Heart right ventricle (tissue), 16 donors: Measurements from ENCODE around the gene SPTBN2. TPM values are rescaled to one million over a fixed set of nuclear protein-coding genes. Genes with fewer than 3 reads are reported as not detected.

Experiments used
- ATAC-seq, 8 donors: fragments of 200-7000 bp; cut with Tn5 transposase; one replicate each; pipeline ENCODE4 v1.9.1; 2020; ENCODE audit warnings: mild to moderate bottlenecking in 8 of 8, moderate library complexity in 8 of 8, moderate number of reproducible peaks in 1 of 8
- DNase-seq, 2 donors: peaks; one replicate each; pipeline ENCODE4 v3.0.0-alpha.2; 2020
- H3K27ac ChIP-seq, 10 donors: fragments of 200-600 bp; sonication (generic) in 2 of 10; one replicate each; pipeline versions ENCODE4 v1.5.0 to v1.8.0; 2020 to 2022; ENCODE audit warnings: mild to moderate bottlenecking in 3 of 10
- H3K27me3 ChIP-seq, 7 donors: fragments of 200-600 bp; one replicate each; pipeline ENCODE4 v1.8.0; 2021 to 2022; ENCODE audit warnings: mild to moderate bottlenecking in 2 of 7
- H3K36me3 ChIP-seq, 9 donors: fragments of 200-600 bp; sonication (generic) in 1 of 9; one replicate each; pipeline versions ENCODE4 v1.5.0 to v1.8.0; 2020 to 2022; ENCODE audit warnings: mild to moderate bottlenecking in 2 of 9
- H3K4me1 ChIP-seq, 9 donors: fragments of 200-600 bp; sonication (generic) in 1 of 9; one replicate each; pipeline versions ENCODE4 v1.5.0 to v1.8.0; 2020 to 2022; ENCODE audit warnings: mild to moderate bottlenecking in 4 of 9
- H3K4me3 ChIP-seq, 10 donors: fragments of 200-600 bp; sonication (generic) in 2 of 10; one replicate each; pipeline versions ENCODE4 v1.5.0 to v1.8.0; 2020 to 2022; ENCODE audit warnings: mild to moderate bottlenecking in 7 of 10, moderate library complexity in 2 of 10
- H3K9me3 ChIP-seq, 11 donors: fragments of 200-600 bp in 10 of 11; sonication (generic) in 2 of 11; one replicate each; pipeline versions ENCODE4 v1.5.0 to v1.8.0; 2013 to 2022; ENCODE audit warnings: mild to moderate bottlenecking in 2 of 11, control low read depth in 1 of 11, moderate library complexity in 1 of 11
- CTCF ChIP-seq, 9 donors: fragments of 200-600 bp; sonication (generic) in 2 of 9; IDR thresholded peaks; one replicate each; pipeline versions ENCODE4 v1.5.0 to v1.8.0; 2021 to 2022; ENCODE audit warnings: antibody characterized with exemption in 9 of 9, mild to moderate bottlenecking in 5 of 9, moderate library complexity in 1 of 9
- WGBS, 2 donors: extraction: QIAGEN DNeasy Blood & Tissue Kit; methylation state at CpG; one replicate each; pipeline ENCODE4 v1.1.7; 2013; ENCODE audit warnings: inconsistent platforms in 1 of 2; 5-methylcytosine and 5-hydroxymethylcytosine counted together
- intact Hi-C, 10 donors: fragments of 100-400 bp; cut with DNase I; formaldehyde crosslinking; loops; one replicate each; pipeline versions ENCODE4 v1.11.1 to v1.14.2; 2022
- polyA plus RNA-seq, 2 donors: library from polyadenylated mRNA; stranded (reverse); fragments of 200-250 nt; gene quantifications; one replicate each; pipeline ENCODE4 v1.2.3, GENCODE V29; 2013
- total RNA-seq, 10 donors: library from RNA; stranded (reverse); fragmentation: NEBNext Ultra II Directional in 3 of 10; extraction: Animal tissue kit (Norgen Biotek cat#: 25700) in 3 of 10; gene quantifications; one replicate each; pipeline versions ENCODE4 v1.2.1 to v1.2.4, GENCODE V29; 2021 to 2023
- donor health status: Arrhythmogenic right ventricular cardiomyopathy.
- donor health status: ischemic (EF 13 %, LVEDD 7.1; RV severe dilation, severe dysfunction).
- donor health status: healthy with polysubstance abuse.
- donor health status: DM: no; HTN: yes; CAD: no.
- donor health status: DM: no; HTN: no; CAD: no.
- donor health status: ischemic (EF 25% LVEDD 6.9; RV normal size, moderate dysfunction).
- donor health status: ischemic (EF 25% LVEDD 5.7; RV mildly dilated, moderate dysfunction).
- donor health status: healthy.
- donor health status: DM: yes; HTN: yes; CAD: no.
- donor health status: Ischemic cardiomyopathy.
- donor health status: ischemic (EF 35%, LVEDD 5.7; RV mildly dilated, moderate dysfunction).
- donor health status: nonischemic (EF 11% LVEDD 7.7; RV severe dilation, severe dysfunction).
- donor health status: DM: yes; HTN: yes; CAD: no.
- donor health status: PGD.
- donor health status: ischemic (EF 29% LVEDD 5.4; RV normal size, mild dysfunction).
- donor health status: nonischemic (EF 23%, LVEDD 6.1; RV moderate dilation, normal function).

The SPTBN2 gene
- total and polyA plus RNA-seq, 12 donors = 0.23 to 2.3 (median 1.0) TPM

DNA sequence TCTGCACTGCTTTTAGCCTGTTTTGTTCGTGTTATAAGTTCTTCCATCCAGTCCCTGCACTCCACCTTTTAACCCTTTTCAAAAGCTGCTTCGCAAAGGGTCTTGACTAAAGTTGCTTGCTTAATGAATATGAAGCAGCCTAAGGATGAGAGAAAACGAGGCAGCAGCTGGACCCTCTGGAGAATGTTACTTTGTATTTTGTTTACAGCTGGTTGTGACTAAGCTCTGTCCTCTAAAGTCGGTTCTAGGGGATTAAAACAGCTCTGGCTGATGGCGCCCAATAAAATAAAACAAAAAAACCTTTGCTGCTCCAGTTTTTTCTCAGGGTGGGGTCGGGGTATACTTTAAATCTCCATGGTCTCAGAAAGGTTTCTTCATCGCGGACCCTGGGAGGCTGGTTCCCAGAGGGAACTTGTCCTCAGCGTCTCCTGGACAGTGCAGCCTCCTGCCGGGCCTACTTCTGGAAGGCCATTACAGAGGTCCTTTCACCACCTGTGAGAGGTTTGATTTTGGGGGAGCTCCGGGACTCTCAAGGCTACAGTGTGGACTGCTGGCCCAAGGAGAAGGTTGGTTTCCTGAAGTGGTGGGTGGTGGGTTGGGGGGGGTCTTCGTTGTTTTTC, 91.3 kb downstream of the SPTBN2 start:
- intact Hi-C loops = loop anchor here in 5 of 10 donors (2.0 to 5.0 kb wide), 3 partner anchors 21 to 45 kb away; partner anchors contain the start of genes CCDC87 (in 2 of the 5), CCS (in 2 of the 5), RBM14 (in 2 of the 5) and RBM4B (in 2 of the 5)
- Histone ChIP-seq H3K36me3 (peaks cover 0 to 56% (median 15%) of the 10 kb centered on the region in 9 donors), H3K9me3 (no peaks in the 10 kb centered on the region), H3K27ac (peak overlapping the region in 9 of 10 donors; percentile 44 to 92 (median 64)), H3K27me3 (no peaks in the 10 kb centered on the region), H3K4me1 (peaks cover 14 to 61% (median 45%) of the 10 kb centered on the region in 9 donors), H3K4me3 (peak overlapping the region; percentile 29 to 93 (median 76))
- peak in 5 of 8 donors; percentile 0 to 23 (median 1) for ATAC-seq
- WGBS, 2 donors = 36 to 41% methylated on average over 12 of the region's 12 CpGs
- no peak for TF ChIP-seq CTCF (IDR thresholded peaks at IDR 0.05)
- DNase-seq = no peak

- WGBS, 2 donors = 80% methylated on average over 3 of the region's 3 CpGs
- Histone ChIP-seq H3K4me1 (peaks cover 10 to 48% (median 32%) of the 10 kb centered on the region in 9 donors), H3K4me3 (no peak overlapping the region), H3K27ac (no peak overlapping the region), H3K27me3 (no peaks in the 10 kb centered on the region), H3K36me3 (peaks cover 0 to 55% (median 11%) of the 10 kb centered on the region in 9 donors), H3K9me3 (no peaks in the 10 kb centered on the region)
- no peak for ATAC-seq
- no peak for TF ChIP-seq CTCF (IDR thresholded peaks at IDR 0.05)
- intact Hi-C loops = loop anchor here in 2 of 10 donors (5.0 kb wide), 1 partner anchor 41 kb away; the partner anchor contains the start of gene RBM4B (in 2 of the 2)
- no peak for DNase-seq
These were observed 92.6 kb downstream of the SPTBN2 start for GRCh38 chr11:66636411-66636810.

Other genes starting within 250 kb of the SPTBN2 start
- gene DPP3, start 248.8 kb downstream of the SPTBN2 start, total RNA-seq = 10 to 100 TPM in 8 of 10 donors, 1 to 10 TPM in 2; 8.8 to 25.2 (median 14.7) TPM
- 10 to 100 TPM in 1 of 2 donors, 1 to 10 TPM in 1; 6.2 to 28.9 TPM for gene DPP3, start 248.8 kb downstream of the SPTBN2 start, polyA plus RNA-seq
- 10 to 100 TPM; 14.5 to 23.9 (median 18.1) TPM for gene BBS1, start 218.6 kb downstream of the SPTBN2 start, total RNA-seq
- gene BBS1, start 218.6 kb downstream of the SPTBN2 start, polyA plus RNA-seq = 10 to 100 TPM in 1 of 2 donors, 1 to 10 TPM in 1; 9.6 to 14.7 TPM
- gene ZDHHC24, start 183.2 kb downstream of the SPTBN2 start, total RNA-seq = 1 to 10 TPM; 4.6 to 8.4 (median 5.4) TPM
- 1 to 10 TPM; 6.3 to 7.7 TPM for gene ZDHHC24, start 183.2 kb downstream of the SPTBN2 start, polyA plus RNA-seq
- under 1 TPM in 1 of 10 donors, not detected in 9; 0.24 TPM for gene ACTN3, start 182.3 kb downstream of the SPTBN2 start, total RNA-seq
- gene ACTN3, start 182.3 kb downstream of the SPTBN2 start, polyA plus RNA-seq = under 1 TPM in 1 of 2 donors, not detected in 1; 0.03 TPM
- gene CTSF, start 160.6 kb downstream of the SPTBN2 start, total RNA-seq = 10 to 100 TPM; 29.1 to 75.5 (median 51.3) TPM
- 10 to 100 TPM; 17.1 to 19.9 TPM for gene CTSF, start 160.6 kb downstream of the SPTBN2 start, polyA plus RNA-seq
- under 1 TPM; 0.17 to 0.66 (median 0.37) TPM for gene CCDC87, start 136.2 kb downstream of the SPTBN2 start, total RNA-seq
- gene CCDC87, start 136.2 kb downstream of the SPTBN2 start, polyA plus RNA-seq = under 1 TPM; 0.14 to 0.22 TPM
- 10 to 100 TPM; 15.9 to 29.3 (median 20.2) TPM for gene CCS, start 136.0 kb downstream of the SPTBN2 start, total RNA-seq
- gene CCS, start 136.0 kb downstream of the SPTBN2 start, polyA plus RNA-seq = 10 to 100 TPM; 27.7 to 73.6 TPM
- 10 to 100 TPM; 22.4 to 34.3 (median 28.3) TPM for gene RBM14, start 112.6 kb downstream of the SPTBN2 start, total RNA-seq
- gene RBM14, start 112.6 kb downstream of the SPTBN2 start, polyA plus RNA-seq = 10 to 100 TPM; 16.2 to 49.7 TPM
- gene RBM4, start 90.5 kb downstream of the SPTBN2 start, total RNA-seq = 10 to 100 TPM; 49.3 to 77.0 (median 55.3) TPM
- 10 to 100 TPM; 37.9 to 60.5 TPM for gene RBM4, start 90.5 kb downstream of the SPTBN2 start, polyA plus RNA-seq
- gene RBM4B, start 51.3 kb downstream of the SPTBN2 start, total RNA-seq = 10 to 100 TPM in 4 of 10 donors, 1 to 10 TPM in 6; 5.7 to 12.6 (median 9.2) TPM
- 1 to 10 TPM; 8.2 to 9.0 TPM for gene RBM4B, start 51.3 kb downstream of the SPTBN2 start, polyA plus RNA-seq
- 1 to 10 TPM; 2.5 to 7.5 (median 4.9) TPM for gene RCE1, start 114.2 kb upstream of the SPTBN2 start, total RNA-seq
- gene RCE1, start 114.2 kb upstream of the SPTBN2 start, polyA plus RNA-seq = 1 to 10 TPM; 3.4 to 9.2 TPM
- gene LRFN4, start 127.8 kb upstream of the SPTBN2 start, total RNA-seq = 10 to 100 TPM in 9 of 10 donors, 1 to 10 TPM in 1; 9.1 to 20.7 (median 13.6) TPM
- gene LRFN4, start 127.8 kb upstream of the SPTBN2 start, polyA plus RNA-seq = 10 to 100 TPM; 13.7 to 33.1 TPM
- gene PC, start 229.2 kb upstream of the SPTBN2 start, total RNA-seq = 10 to 100 TPM in 7 of 10 donors, 1 to 10 TPM in 3; 6.8 to 18.5 (median 11.0) TPM
- 10 to 100 TPM; 13.2 to 26.0 TPM for gene PC, start 229.2 kb upstream of the SPTBN2 start, polyA plus RNA-seq
- gene C11orf86, start 246.1 kb upstream of the SPTBN2 start, total RNA-seq = not detected
- not detected for gene C11orf86, start 246.1 kb upstream of the SPTBN2 start, polyA plus RNA-seq